GM19238 (cell line): ENCODE data around the gene SLC16A12.
"Not testable (repeated sequence)": the region's sequence is repeated elsewhere in the genome, so short reads cannot be mapped to it uniquely, and the experiment has no call there.

Experiments
- DNase-seq: peaks from one replicate; pipeline ENCODE4 v3.0.0; 2011; ENCODE audit warnings: low spot score; ENCODE audit not compliant: insufficient read length

The SLC16A12 gene

GRCh38 chr10:89392974-89393373 is 142.4 kb downstream of the SLC16A12 start:
- DNase-seq, result no peak

- peak; percentile 30 for DNase-seq
These were observed 143.3 kb downstream of the SLC16A12 start, which contains the start of gene IFIT1 for GRCh38 chr10:89391907-89392756. Gene IFIT1, plus strand, starts transcription at chr10:89392623. Its CDS starts 90 bp downstream, at chr10:89392713.

- DNase-seq, result not testable (repeated sequence)
These were observed 144.2 kb downstream of the SLC16A12 start for GRCh38 chr10:89391226-89391576.

GRCh38 chr10:89390476-89391225 is 144.7 kb downstream of the SLC16A12 start:
- DNase-seq, result no peak

GRCh38 chr10:89389254-89389653 is 146.1 kb downstream of the SLC16A12 start:
- no peak for DNase-seq

- DNase-seq, result no peak
These were observed 146.6 kb downstream of the SLC16A12 start for GRCh38 chr10:89388806-89389205.

- DNase-seq, result no peak
These were observed 150.7 kb downstream of the SLC16A12 start for GRCh38 chr10:89384474-89385340.

GRCh38 chr10:89382757-89383156 is 152.6 kb downstream of the SLC16A12 start:
- no peak for DNase-seq
